GM12878 (cell line): ENCODE data around the gene STRA8. TPM values are rescaled to one million over a fixed set of nuclear protein-coding genes. Genes with fewer than 3 reads are reported as not detected.

ENCODE experiments used
- ATAC-seq: fragments of 200-7000 bp; cut with Tn5 transposase; 3 replicates; pipeline ENCODE4 v1.9.1; 2020; ENCODE audit warnings: mild to moderate bottlenecking, moderate library complexity
- BruUV-seq: library from RNA; stranded (reverse); fragments of 400-500 nt; replicated peaks from 2 replicates; lab custom pipeline; 2021; lab: Mats Ljungman, UMichigan
- CTCF ChIA-PET: fragments of 300-600 bp; sonication (Branson Sonifier 250); formaldehyde crosslinking; extraction: SDS; loops from one replicate; lab custom pipeline; 2021; ENCODE audit warnings: inconsistent platforms; lab: Yijun Ruan, JAX
- POLR2A ChIA-PET: fragments of 350-600 bp; formaldehyde crosslinking; extraction: SDS; loops from one replicate; lab custom pipeline; 2021; ENCODE audit warnings: inconsistent platforms; lab: Charles Lee
- RAD21 ChIA-PET: fragments of 300-600 bp; sonication (Branson Sonifier 250); formaldehyde crosslinking; loops from one replicate; lab custom pipeline; 2023; ENCODE audit warnings: antibody characterized with exemption; ENCODE audit not compliant: unreplicated experiment; lab: Charles Lee
- SMC1A ChIA-PET: fragments of 300-600 bp; sonication (Branson Sonifier 250); formaldehyde crosslinking; loops from one replicate; lab custom pipeline; 2023; ENCODE audit not compliant: unreplicated experiment, uncharacterized antibody; lab: Charles Lee
- DNase-seq: peaks from one replicate; pipeline ENCODE4 v3.0.0-alpha.2; 2011; ENCODE audit warnings: low read depth, low spot score
- FAIRE-seq: peaks from 3 replicates; lab custom pipeline; 2011; peaks lifted over from hg19 to GRCh38; lab: Jason Lieb, UNC
- H2AFZ ChIP-seq: 2 replicates; pipeline ENCODE4 v1.6.0; 2011; ENCODE audit warnings: low read depth, low read length, control low read depth; ENCODE audit not compliant: control insufficient read depth
- H3K27ac ChIP-seq: 2 replicates; pipeline ENCODE4 v1.5.1; 2011; ENCODE audit warnings: control low read depth; ENCODE audit not compliant: control insufficient read depth, insufficient read depth
- H3K27me3 ChIP-seq, 2 experiments: replicated peaks in 1 of 2; 2 replicates each; pipeline versions ENCODE4 v1.6.0 to v1.6.1; 2011; ENCODE audit warnings: low read length in 1 of 2; ENCODE audit not compliant: control insufficient read depth in 2 of 2, insufficient read depth in 2 of 2
- H3K36me3 ChIP-seq, 2 experiments: 2 replicates each; pipeline ENCODE4 v1.5.1; 2011; ENCODE audit warnings: low read length in 1 of 2; ENCODE audit not compliant: control insufficient read depth in 2 of 2, insufficient read depth in 2 of 2
- H3K4me1 ChIP-seq: 2 replicates; pipeline ENCODE4 v1.6.1; 2011; ENCODE audit warnings: mild to moderate bottlenecking, low read length, moderate library complexity, mixed read lengths; ENCODE audit not compliant: control insufficient read depth, insufficient read depth
- H3K4me2 ChIP-seq: 2 replicates; pipeline ENCODE4 v1.6.0; 2011; ENCODE audit warnings: control low read depth; ENCODE audit not compliant: control insufficient read depth, insufficient read depth
- H3K4me3 ChIP-seq: fragments of 200-600 bp; sonication (generic); 2 replicates; pipeline ENCODE4 v1.5.1; 2016
- H3K79me2 ChIP-seq: 2 replicates; pipeline ENCODE4 v1.6.0; 2011; ENCODE audit warnings: low read length; ENCODE audit not compliant: control insufficient read depth, insufficient read depth
- H3K9ac ChIP-seq: 2 replicates; pipeline ENCODE4 v1.8.0; 2011; ENCODE audit warnings: low read length, control low read depth, mixed read lengths; ENCODE audit not compliant: control insufficient read depth, insufficient read depth
- H3K9me3 ChIP-seq: replicated peaks from 3 replicates; pipeline ENCODE4 v1.5.1; 2011; ENCODE audit warnings: mild to moderate bottlenecking, low read length; ENCODE audit not compliant: control insufficient read depth, insufficient read depth
- H4K20me1 ChIP-seq: 2 replicates; pipeline ENCODE4 v1.6.0; 2011; ENCODE audit not compliant: control insufficient read depth, insufficient read depth
- DPF2 ChIP-seq: fragments of 450-650 bp; IDR thresholded peaks from 2 replicates; pipeline ENCODE4 v1.6.1; 2017; ENCODE audit warnings: mild to moderate bottlenecking
- HDGF ChIP-seq: fragments of 450-650 bp; IDR thresholded peaks from 2 replicates; pipeline ENCODE4 v1.6.1; 2016; ENCODE audit warnings: antibody characterized with exemption
- MEF2B ChIP-seq: fragments of 450-650 bp; IDR thresholded peaks from 2 replicates; pipeline ENCODE4 v1.6.1; 2018; ENCODE audit warnings: mild to moderate bottlenecking, moderate library complexity; ENCODE audit not compliant: partially characterized antibody, poor library complexity, severe bottlenecking
- MXI1 ChIP-seq: fragments of 150-350 bp; IDR thresholded peaks from 2 replicates; pipeline ENCODE4 v1.6.1; 2011; ENCODE audit warnings: low read depth, mild to moderate bottlenecking, inconsistent platforms, low read length, improper control_type of control experiment
- MYC ChIP-seq: IDR thresholded peaks from 2 replicates; pipeline ENCODE4 v1.6.1; 2011; ENCODE audit warnings: mild to moderate bottlenecking, low read length, moderate library complexity, inconsistent platforms; ENCODE audit not compliant: insufficient read depth, insufficient replicate concordance, insufficient read length, severe bottlenecking
- RELA ChIP-seq: fragments of 450-650 bp; IDR thresholded peaks from 2 replicates; pipeline ENCODE4 v1.8.0; 2014; ENCODE audit warnings: borderline replicate concordance; ENCODE audit not compliant: partially characterized antibody
- REST ChIP-seq: IDR thresholded peaks from 2 replicates; pipeline ENCODE4 v1.6.1; 2012; ENCODE audit warnings: mild to moderate bottlenecking, low read depth, low read length
- SREBF1 ChIP-seq: IDR thresholded peaks from 2 replicates; pipeline ENCODE4 v1.6.1; 2012; ENCODE audit warnings: mild to moderate bottlenecking, low read length
- SREBF2 ChIP-seq: IDR thresholded peaks from 2 replicates; pipeline ENCODE4 v1.6.1; 2012; ENCODE audit warnings: mild to moderate bottlenecking, low read length
- SUPT20H ChIP-seq: IDR thresholded peaks from 2 replicates; pipeline ENCODE4 v1.6.1; 2011; ENCODE audit warnings: low read depth, mild to moderate bottlenecking, low read length, moderate library complexity, borderline replicate concordance; ENCODE audit not compliant: control insufficient read depth
- TCF7 ChIP-seq: IDR thresholded peaks from 2 replicates; pipeline ENCODE4 v1.6.1; 2014; ENCODE audit warnings: antibody characterized with exemption, borderline replicate concordance
- ZNF217 ChIP-seq: fragments of 450-650 bp; IDR thresholded peaks from 2 replicates; pipeline ENCODE4 v1.6.1; 2017; ENCODE audit warnings: antibody characterized with exemption, mild to moderate bottlenecking
- ZNF384 ChIP-seq: IDR thresholded peaks from 2 replicates; pipeline ENCODE4 v1.6.1; 2012; ENCODE audit warnings: low read depth, mild to moderate bottlenecking, low read length, improper control_type of control experiment, borderline replicate concordance
- ZZZ3 ChIP-seq: IDR thresholded peaks from 2 replicates; pipeline ENCODE4 v1.6.1; 2011; ENCODE audit warnings: low read depth; ENCODE audit not compliant: control insufficient read depth, insufficient read length
- WGBS: methylation state at CpG from one replicate; pipeline ENCODE4 v1.1.6; 2016; ENCODE audit warnings: low lambda C conversion rate; ENCODE audit not compliant: insufficient replicate concordance, insufficient coverage; ENCODE audit errors: missing lambda C conversion rate; 5-methylcytosine and 5-hydroxymethylcytosine counted together
- in situ Hi-C: fragments of 300-500 bp; cut with MboI; formaldehyde crosslinking; loops from 9 replicates; pipeline ENCODE4 v1.14.3; 2018; ENCODE audit warnings: mixed read lengths
- intact Hi-C: fragments of 100-400 bp; cut with micrococcal nuclease; formaldehyde crosslinking; loops from one replicate; pipeline ENCODE4 v1.14.2; 2022; ENCODE audit not compliant: unreplicated experiment
- polyA plus RNA-seq, 11 experiments: library from polyadenylated mRNA; depleted of rRNA in 4 of 11; unstranded in 6 of 11; stranded (reverse) in 5 of 11; fragments of >200 nt; fragmentation: Nextera tagmentation in 4 of 11; fragmentation: Illumina TruSeq in 1 of 11; extraction: Ambion mirVana in 4 of 11; extraction: Trizol in 1 of 11; gene quantifications; 1 replicate in 1 of 11; 2 replicates in 10 of 11; pipeline versions ENCODE4 v1.2.1 to v1.2.3, GENCODE V29; 2011 to 2016; ENCODE audit warnings: inconsistent platforms in 2 of 11, missing spikeins in 2 of 11, low read depth in 1 of 11
- total RNA-seq, 4 experiments: library from RNA; depleted of rRNA in 3 of 4; stranded (reverse); fragments of >200 nt in 3 of 4; fragmentation: Illumina TruSeq in 1 of 4; extraction: Trizol in 1 of 4; gene quantifications; 2 replicates each; pipeline versions ENCODE4 v1.2.1 to v1.2.3, GENCODE V29; 2013 to 2021

STRA8 gene
- total and polyA plus RNA-seq, 10 of the 15 experiments (the other 5 are each of a cell fraction or from before 2014, with no cell fraction given) = 0.15 TPM; not detected in 9

GRCh38 chr7:135269921-135270320 lies 36.3 kb downstream of the STRA8 start:
- Histone ChIP-seq H3K36me3 (no peaks in the 10 kb centered on the region), H3K4me1 (no peaks in the 10 kb centered on the region), H3K4me2 (no peak overlapping the region), H2AFZ (no peak overlapping the region), H3K9ac (no peak overlapping the region), H3K79me2 (no peaks in the 10 kb centered on the region), H4K20me1 (no peaks in the 10 kb centered on the region), H3K4me3 (no peak overlapping the region), H3K9me3 (no peaks in the 10 kb centered on the region; the same call in 2 of the 3 replicates), H3K27me3 (no peaks in the 10 kb centered on the region; a peak in 1 of 4 replicates), H3K27ac (no peak overlapping the region)
- in situ Hi-C loops = loop anchor here (5.0 kb wide), 1 partner anchor 377 kb away; no protein-coding TSS in a partner anchor
- TF ChIP-seq TCF7 = no peak
- no peak for TF ChIP-seq SREBF1
- TF ChIP-seq SREBF2 = no peak
- TF ChIP-seq ZNF217 = no peak
- no peak for TF ChIP-seq DPF2
- TF ChIP-seq ZZZ3 = no peak
- TF ChIP-seq HDGF = no peak
- TF ChIP-seq MEF2B = no peak
- no peak for TF ChIP-seq SUPT20H
- TF ChIP-seq REST = no peak
- TF ChIP-seq MYC = no peak
- no peak for TF ChIP-seq RELA
- no peak for TF ChIP-seq ZNF384
- TF ChIP-seq MXI1 = no peak
- intact Hi-C loops = loop anchor here (5.0 kb wide), 1 partner anchor 83 kb away; no protein-coding TSS in a partner anchor
- ChIA-PET SMC1A (no interaction called here), POLR2A (interaction anchor here (0.6 to 1.3 kb wide), 2 partner anchors 9 kb away, joined by 3 to 4 read pairs; no protein-coding TSS in a partner anchor), RAD21 (no interaction called here), CTCF (no interaction called here)
- WGBS = 56% methylated on average over 11 of the region's 11 CpGs
- no peak for DNase-seq
- no peak for ATAC-seq
- no TSS peak for BruUV-seq
- FAIRE-seq = no peak
